NCI-H128 (cell line): Measurements from ENCODE around the gene NUAK2.

Experiments used
- DNase-seq: peaks from one replicate; lab custom pipeline; 2025; ENCODE audit not compliant: unreplicated experiment; lab: John Stamatoyannopoulos, UW

The NUAK2 gene

DNA sequence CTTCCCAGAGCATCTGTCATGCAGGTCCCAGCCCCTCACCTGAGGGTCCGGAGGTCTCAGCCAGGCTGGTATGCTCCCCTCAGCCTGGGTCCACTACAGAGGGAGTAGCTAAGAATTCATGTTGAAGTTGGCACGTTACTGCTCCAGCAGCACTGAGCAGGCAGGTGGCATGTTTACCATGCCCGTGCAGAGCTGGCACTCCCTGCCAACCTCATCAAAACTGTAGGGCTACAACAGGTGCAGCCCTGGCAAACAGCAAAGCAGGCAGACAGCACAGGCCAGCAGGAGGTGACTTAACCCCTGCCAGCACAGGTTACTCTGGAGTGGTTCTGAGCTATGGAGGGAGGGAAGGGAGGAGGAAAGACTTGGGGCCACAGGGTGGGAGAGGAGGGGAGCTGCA, 46.4 kb downstream of the NUAK2 start:
- peak; percentile 66 for DNase-seq

DNA sequence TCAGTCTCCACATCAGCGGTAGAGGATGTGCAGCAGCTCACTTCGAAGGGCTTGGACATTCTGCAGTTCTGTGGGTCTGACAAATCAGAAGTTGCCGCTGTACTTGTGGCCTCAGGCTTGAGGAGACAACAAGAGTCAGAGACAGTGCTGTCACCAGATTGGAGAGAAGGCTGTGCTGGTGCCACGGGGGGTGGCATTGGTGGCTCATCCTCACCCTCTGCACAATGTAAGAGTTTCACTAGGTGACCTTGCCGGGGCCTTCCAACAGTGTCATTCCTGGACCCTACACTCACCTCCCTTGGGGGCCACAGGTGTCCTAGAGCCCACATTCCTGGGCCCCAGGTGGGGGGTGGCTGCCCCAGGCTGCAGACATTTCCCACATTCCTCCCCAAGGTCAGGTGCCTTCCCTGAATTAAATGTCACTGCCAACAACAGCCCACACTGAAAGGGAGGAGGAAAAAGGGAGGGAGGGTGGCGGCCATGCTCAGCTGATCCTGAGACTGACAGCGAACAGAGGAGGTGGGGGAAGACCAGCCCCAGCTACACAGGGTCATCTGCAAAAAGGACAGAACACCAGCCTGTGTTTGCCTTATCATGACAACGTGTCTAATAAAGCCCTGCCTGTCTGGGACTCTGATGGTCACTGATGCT, 47.4 kb downstream of the NUAK2 start:
- DNase-seq, result no peak

DNA sequence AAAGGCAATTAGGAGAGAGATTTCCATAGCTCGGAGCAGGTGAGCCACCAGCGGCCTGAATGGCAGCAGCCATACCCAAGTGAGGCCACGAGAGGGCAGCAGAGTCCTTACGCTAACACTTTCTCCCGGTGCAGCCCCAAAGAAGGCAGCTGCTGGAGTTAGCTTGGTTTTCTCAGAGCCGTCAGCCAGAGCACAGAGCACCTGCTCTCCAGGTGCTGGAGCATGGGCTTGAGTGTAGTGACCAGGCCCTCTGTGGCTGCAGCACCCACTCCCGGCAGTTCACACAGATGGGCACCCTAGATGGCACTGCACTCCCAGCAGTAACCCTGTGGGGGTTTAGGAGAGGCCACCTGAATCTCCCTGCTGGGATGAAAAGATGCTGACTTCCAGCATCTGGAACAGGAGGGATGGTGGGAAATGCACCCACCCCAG, 48.0 kb downstream of the NUAK2 start:
- DNase-seq, result peak; percentile 82

DNA sequence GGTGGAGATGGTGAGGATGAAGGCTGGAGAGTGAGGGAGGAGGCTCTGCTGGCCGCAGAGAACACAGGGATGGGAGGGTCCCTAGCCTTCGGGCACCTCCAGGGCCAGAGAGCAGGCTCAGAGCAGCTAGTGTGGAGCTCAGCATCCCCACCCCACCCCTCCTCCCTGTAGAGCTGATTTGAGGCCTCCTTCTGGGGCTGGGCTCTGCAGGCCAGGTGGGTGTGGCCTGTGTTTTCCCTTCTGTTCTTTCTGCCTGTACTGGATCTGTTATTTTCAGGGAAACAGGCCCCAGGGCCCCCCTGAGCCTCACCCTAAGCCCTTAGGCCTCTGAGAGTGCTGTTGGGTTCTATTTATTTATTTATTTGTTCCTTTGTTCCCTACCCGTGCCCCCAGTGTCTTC, 49.0 kb downstream of the NUAK2 start:
- no peak for DNase-seq

DNA sequence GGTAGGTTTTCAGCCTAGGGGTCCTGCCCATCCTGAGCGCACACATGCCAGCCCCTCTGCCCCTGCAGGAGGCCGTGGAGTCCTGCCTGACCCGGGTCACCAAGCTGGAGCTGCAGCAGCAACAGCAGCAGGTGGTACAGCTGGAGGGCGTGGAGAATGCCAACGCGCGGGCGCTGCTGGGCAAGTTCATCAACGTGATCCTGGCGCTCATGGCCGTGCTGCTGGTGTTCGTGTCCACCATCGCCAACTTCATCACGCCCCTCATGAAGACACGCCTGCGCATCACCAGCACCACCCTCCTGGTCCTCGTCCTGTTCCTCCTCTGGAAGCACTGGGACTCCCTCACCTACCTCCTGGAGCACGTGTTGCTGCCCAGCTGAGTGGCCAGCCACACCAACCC, 49.8 kb downstream of the NUAK2 start:
- DNase-seq, result no peak

DNA sequence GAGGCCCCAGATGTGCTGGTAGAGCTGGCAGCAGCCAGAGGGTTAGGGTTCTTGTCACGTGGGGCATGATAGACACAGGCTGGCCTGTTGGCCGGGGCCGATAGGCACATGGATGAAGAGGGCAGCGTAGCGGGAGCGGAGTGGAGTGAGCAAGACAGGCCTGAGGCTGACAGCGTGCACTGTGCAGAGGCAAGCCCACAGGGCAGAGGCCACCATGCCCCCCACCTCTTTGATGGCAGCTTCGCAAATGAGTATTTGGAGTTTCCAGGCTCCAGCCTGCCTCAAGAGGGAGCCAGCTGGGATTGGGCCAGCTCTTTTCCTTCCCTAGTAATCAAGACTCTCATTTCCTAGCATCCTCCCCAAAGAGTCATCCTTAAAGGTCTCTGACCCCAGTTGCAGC, 50.3 kb downstream of the NUAK2 start:
- no peak for DNase-seq

DNA sequence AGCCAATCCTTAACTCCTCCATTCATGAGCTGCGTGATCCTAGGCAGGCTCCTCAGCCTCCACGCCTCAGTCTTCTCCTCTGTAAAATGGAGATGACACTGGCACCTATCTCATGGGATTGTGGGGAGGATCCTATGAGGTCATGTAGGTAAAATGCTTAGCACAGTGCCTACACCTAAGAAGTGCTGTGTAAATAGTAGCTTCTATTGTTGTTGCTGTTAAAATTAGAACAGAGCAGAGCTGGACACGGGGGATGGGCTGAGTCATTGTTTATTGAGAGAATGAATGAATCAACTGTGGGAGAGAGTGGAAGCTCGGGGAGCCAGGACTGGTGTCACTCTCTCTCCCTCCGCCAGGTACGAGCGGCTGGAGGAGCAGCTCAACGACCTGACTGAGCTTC, 50.8 kb downstream of the NUAK2 start:
- no peak for DNase-seq

DNA sequence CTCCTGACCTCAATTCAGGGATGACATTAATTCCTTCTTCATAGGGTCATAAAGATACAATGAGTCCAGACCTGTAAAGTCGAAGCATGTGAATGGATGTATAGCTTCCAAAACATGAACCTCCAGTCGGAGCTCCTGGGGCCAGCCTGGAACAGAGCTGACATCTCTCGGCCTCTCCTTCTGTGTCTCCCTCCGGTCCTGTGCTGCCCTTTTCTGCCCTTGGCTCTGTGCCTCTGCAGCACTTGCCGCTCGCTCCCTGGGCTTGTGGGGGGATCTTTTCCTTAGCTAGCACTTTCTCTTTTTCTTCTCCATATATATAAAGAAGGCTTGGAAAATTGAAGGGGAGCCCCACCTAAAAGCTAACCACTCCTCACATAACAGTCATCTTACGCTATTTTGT, 51.3 kb downstream of the NUAK2 start:
- no peak for DNase-seq

DNA sequence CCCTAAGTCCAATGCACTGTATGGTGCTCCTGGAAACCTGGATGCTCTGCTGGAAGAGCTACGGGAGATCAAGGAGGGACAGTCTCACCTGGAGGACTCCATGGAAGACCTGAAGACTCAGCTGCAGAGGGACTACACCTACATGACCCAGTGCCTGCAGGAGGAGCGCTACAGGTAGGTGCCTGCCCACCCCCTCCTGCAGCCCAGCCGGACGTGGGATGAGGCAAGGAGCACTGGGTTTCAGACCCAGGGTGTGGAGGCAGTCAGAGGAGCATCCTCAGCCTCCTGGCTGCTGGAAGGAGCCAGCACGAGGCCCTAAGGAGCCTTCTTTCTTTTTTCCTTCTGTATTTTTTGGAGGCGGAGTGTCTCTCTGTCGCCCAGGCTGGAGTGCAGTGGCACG, 51.8 kb downstream of the NUAK2 start:
- no peak for DNase-seq

DNA sequence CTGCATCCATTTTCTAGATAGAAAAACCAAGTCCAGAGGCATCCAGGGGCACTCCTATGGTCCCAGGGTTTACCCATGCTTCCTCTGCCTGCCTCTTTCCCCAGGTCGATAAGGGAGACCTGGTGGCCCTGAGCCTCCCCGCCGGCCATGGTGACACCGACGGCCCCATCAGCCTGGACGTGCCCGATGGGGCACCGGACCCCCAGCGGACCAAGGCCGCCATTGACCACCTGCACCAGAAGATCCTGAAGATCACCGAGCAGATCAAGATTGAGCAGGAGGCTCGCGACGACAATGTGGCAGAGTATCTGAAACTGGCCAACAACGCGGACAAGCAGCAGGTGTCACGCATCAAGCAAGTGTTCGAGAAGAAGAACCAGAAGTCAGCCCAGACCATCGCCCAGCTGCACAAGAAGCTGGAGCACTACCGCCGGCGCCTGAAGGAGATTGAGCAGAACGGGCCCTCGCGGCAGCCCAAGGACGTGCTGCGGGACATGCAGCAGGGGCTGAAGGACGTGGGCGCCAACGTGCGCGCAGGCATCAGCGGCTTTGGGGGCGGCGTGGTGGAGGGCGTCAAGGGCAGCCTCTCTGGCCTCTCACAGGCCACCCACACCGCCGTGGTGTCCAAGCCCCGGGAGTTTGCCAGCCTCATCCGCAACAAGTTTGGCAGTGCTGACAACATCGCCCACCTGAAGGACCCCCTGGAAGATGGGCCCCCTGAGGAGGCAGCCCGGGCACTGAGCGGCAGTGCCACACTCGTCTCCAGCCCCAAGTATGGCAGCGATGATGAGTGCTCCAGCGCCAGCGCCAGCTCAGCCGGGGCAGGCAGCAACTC, 52.5 kb downstream of the NUAK2 start:
- DNase-seq, result no peak

DNA sequence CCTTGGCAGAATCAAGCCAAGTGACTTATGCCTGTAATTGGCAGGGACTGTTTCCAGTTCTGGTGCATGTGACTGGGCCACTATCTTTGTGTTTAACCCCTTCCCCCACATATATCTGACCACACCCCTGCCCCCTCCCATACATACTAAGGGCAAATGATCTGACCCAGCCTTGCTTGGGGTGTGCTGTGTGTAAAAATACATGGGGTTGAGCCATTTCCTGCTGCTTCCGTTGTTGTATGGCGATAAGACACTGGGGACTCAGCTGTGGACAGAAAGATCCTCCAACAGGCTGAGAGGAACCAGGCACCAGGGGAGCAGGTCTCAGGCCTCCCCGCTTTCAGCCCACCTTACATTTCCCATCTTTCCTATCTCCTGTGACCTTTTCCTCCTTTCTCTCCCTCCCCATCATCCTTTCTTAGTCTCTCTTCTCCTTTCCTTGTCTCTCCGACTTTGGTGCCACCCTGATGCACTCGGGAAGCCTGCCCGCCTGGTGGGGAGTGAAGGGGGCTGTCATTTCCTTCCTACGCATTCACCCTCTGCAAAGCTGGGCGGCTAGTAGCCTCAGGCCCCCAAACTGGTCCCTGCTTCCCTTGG, 54.1 kb downstream of the NUAK2 start:
- DNase-seq, result no peak

DNA sequence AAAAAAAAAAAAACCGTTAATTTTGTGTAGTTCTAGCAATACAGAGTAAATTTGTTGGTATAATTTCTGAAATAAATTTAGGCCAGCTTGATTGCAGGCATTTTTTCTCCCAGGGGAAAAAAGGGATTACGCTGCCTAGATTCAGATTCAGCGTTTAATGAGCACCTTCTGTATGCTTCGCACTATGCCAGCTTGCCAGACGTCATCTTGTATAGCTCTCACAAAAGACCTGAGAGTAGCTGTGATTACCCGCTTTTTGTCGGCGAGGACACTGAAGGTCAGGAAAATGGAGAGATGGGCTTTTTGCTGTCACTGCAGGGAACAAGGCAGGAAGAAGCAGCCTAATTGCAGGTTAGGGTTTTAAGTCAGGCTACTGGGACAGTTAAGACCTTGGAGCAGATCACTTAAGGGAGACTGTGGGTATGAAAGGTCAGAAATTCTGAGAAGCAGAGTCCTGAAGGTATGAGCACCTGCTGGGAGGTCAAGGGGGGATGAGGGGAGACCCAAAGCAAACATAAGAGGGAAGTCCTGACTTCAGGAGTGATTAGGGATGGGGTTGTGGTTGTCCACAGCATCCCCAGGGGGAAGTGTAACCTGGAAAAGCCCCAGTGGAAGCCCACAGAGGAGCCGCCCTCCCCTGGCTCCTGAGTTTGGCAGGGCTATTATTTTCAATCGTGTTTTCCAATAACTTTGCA, 54.8 kb downstream of the NUAK2 start:
- no peak for DNase-seq

DNA sequence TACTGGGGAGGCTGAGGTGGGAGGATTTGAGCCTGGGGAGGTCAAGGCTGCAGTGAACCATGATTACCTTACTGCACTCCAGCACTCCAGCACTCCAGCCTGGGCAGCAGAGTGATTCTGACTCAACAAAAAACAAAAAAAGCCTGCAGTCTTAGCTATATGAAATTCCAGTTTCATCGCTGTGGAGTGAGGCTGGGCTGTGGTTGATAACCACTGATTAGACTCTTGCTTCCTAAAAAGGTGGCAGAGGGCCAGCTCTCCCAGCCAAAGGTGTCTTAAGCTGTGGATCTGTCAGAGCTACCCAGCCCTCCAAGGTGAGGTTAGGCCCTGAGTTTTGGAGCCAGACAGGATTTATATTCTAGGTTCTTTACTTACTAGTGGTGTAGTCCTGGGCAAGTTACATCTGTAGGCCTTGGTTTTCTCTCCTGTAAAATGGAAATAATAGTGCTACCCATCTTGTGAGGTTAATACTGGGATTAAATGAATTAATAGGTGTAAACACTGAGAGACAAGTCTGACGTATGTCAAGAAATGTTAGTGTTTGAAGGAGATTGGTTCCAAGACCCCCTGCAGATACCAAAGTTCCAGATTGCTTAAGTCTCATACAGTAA, 57.9 kb downstream of the NUAK2 start:
- DNase-seq, result no peak

DNA sequence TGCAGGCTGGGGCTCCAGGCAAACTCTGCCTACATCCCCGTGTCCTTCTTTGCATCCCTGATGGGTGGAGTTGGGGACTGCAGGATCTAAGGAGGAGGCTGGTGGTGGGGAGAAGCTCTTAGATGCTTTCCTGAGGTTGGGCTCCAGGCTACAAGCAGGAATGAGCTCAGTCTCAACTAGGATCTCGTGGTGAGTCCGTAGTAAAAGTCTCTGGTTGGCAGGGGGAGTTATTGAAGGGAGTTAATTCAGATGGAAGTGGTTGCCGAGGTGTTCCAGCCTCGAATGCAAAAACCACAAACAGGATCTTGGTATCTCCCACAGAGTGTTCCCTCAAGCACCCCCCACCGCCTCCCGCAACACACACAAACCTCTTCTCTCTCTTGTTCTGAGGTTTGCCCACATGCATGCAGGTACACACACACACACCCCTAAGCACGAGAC, 58.8 kb downstream of the NUAK2 start:
- DNase-seq, result no peak

DNA sequence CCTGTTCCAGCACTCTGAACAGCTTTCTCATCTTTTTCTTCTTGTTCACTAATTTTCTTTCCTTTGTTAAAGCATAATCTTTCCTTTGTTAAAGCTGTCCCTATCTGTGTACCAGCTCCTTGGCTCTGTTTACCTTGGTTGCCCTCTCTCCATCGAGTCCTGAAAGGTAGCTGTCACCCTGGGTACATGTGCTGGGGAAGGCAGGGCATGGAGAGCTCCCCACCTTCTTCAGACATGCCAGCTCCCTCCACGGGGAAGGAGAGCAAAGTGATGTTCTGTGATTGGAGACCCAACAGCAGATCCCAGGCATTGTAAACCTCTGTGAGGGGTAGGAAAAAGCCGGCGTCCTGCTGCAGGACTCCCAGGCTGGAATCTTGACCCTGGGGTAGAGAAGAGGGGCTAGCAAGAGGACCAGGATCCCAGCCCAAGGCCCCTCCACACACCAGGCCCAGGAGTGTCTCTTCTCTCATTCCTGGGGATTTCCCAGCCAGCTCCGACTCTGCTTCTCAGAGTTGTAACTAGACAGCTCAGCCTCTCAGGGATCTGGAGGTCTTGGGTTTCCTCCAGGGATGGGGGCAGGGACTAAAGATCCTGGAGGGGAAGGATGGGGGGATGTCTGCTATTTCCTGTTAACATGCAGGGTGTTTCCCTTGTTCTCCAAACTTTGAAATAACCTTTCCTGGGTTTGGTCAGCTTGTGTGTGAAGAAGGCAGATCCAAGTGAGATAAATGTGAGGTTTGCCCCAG, 59.4 kb downstream of the NUAK2 start:
- no peak for DNase-seq

DNA sequence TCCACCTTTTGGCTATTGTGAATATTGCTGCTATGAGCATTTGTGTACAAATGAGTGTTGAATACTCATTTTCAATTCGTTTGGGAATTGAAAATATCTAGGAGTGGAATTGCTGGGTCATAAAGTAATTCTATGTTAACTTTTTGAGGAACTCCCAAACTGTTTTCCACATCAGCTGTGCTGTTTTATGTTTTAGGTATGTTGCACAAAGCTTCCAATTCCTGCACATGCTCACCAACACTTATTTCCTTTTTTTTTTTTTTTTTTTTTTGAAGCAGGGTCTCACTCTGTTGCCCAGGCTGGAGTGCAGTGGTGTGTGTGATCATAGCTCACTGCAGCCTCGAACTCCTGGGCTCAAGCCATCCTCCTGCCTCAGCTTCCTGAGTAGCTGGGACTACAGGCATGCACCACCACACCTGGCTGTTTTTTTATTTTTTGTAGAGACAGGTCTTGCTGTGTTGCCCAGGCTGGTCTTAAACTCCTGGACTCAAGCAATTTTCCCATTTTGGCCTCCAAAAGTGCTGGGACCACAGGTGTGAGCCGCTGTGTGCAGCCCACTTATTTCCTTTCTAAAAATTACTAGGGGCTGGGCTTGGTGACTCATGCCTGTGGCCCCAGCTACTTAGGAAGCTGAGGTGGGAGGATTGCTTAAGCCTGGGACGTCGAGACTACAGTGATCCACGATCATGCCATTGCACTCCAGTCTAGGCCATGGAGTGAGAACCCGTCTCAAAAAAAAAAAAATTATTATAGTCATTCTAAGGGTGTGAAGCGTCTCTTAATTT, 60.4 kb downstream of the NUAK2 start:
- no peak for DNase-seq

DNA sequence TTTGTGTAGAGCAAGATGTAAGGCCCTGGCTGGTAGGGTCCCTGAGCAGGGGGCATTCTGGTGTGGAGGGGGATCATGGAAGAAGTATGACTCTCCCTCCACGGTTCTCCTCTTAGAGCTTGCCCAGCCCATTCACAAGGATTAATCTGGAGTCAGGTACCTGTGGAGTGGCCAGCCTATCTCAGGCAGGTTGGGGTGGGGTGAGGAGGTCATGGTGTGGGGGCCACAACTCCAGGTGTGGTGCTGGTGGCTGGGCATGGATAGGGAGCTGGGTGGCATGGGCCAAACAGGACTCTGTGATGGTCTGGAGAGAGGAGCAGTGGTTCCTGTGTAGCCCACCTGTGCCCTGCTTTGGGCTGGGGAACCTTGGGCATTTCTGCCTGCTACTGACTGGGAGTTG, 61.5 kb downstream of the NUAK2 start:
- DNase-seq, result no peak

DNA sequence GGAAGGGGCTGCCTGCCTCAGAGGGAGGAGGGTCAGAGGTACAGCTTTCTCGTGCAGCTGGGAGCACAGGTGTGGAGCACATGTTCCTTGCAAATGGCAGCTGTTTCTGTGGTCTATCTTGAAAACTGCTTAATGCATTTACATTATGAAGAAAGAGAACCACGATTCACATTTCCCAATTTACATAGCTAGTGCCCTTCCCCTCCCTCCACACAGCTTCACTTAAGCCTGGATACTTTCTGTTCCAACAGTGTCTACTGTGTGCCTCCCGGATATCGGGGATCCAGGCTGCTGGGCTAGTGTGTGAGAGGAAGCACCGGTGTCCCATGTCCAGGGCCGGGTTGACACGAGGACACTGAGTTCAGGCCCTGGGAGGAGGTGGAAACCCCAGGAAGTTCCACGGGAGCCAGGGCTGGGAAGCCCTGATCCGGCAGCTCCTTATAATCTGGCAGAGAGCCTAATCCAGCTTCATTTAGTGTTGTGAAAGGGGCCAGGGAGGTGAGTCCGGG, 62.2 kb downstream of the NUAK2 start:
- no peak for DNase-seq

DNA sequence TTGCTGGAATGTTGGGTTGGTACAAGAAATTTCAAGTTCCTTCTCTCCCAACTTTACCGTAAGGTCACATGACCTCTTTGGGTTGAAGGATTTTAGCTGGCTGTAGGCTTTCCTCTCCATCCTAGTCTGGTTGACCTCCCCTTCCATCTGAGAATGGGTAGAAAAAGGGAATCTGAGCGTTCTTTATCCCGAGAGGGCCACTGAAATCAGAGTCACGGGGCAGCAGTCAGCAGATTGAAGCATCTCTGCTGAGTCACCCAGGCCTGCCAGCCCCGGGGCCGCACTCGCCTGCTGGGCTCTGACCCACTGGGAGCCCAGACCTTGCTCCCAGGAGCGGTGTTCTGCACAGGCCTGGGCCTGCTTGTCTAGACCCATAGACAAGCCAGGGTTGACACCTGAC, 62.8 kb downstream of the NUAK2 start:
- no peak for DNase-seq
